ENCODE data around the gene SEC11A.
"Not testable (repeated sequence)": the region's sequence is repeated elsewhere in the genome, so short reads cannot be mapped to it uniquely, and the experiment has no call there.

Gene SEC11A
- total RNA-seq: 58.7 to 147 (median 108) reads per million in 17 experiments

DNA sequence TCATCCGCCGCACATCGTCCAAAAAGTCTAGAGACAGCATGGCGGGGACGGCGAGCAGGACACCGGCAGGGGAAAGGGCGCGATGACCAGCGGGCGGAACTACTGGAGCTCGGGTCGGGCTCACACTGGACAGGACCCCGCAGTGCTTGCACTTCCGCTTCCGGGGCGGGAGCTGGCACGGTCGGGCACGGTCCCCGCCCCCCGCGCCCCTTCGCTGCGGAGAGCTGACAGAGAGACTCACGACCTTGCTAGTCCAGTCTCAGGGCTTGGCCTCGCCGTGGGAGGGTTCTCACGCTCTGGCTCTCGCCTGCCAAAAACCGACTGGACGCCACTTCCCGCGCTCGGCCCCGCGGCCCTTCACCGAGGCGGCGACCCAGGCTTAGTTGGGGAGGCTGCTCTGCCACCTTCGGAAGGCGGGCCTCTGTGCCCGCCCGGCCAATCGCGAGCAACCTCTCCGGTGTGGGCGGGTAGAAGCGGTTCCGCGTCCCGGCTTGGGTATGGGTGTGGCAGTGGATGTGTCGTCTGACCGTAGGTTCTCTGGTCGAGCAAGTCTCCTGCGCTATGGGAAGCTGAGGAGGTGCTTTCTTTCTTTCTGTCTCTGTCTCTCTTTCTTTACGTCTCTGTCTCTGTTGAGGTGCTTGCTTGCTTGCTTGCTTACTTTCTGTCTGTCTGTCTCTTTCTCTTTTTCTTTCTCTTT lies at the start of gene SEC11A:
Gene SEC11A (minus strand): TSS at position 104 of the 697 bp plus-strand sequence. CDS start 64 bp downstream, at position 40.
- DNase-seq: peak; percentile 96 to 98 (median 98)

DNA sequence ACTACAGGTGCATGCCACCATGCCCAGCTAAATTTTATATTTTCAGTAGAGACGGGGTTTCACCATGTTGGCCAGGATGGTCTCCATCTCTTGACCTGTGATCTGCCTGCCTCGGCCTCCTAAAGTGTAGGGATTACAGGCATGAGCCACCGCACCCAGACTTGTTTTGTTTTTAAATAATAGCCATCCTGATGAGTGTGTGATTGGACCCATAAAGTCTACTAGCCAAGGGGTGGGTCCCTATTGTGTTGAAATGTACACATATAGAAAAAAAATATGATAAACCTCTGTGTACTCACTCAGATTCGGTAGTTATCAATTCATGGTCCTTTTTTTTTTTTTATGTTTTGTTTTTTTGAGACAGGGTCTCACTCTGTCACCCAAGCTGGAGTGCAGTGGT lies 49.7 kb upstream of the SEC11A start:
- no peak for DNase-seq

DNA sequence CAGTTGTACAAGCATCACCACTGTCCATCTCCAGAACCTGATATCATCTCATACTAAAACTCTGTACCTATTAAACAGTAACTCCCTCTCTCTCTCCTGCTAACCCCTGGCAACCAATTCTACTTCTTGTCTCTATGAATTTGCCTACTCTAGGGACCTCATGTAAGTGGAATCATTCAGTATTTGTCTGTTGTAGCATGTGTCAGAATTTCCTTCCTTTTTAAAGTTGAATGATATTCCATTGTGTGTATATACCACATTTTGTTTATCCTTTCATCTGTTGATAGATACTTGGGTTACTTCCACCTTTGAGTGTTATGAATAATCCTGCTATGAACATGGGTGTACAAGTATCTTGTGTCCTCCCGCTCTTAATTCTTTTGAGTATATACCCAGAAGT lies 49.0 kb upstream of the SEC11A start:
- DNase-seq: no peak

DNA sequence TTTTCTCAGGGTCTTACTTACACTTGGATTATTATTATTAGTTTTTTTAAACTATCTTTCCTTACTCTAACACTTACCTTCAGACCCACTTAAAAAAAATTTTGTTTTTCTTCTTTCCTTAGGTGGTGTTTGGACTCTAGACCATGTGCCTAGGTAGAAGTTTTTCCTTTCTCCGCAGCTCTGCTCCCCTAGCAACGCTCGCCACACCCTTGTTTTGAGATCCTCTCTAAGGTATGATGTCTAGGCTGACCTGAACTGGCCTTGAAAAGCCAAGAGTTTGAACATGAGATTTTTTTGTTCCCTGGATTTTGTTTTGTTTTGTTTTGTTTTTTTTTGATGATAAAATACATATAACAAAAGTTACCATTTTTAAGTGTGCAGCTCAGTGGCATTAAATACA lies 48.6 kb upstream of the SEC11A start:
- no peak for DNase-seq

DNA sequence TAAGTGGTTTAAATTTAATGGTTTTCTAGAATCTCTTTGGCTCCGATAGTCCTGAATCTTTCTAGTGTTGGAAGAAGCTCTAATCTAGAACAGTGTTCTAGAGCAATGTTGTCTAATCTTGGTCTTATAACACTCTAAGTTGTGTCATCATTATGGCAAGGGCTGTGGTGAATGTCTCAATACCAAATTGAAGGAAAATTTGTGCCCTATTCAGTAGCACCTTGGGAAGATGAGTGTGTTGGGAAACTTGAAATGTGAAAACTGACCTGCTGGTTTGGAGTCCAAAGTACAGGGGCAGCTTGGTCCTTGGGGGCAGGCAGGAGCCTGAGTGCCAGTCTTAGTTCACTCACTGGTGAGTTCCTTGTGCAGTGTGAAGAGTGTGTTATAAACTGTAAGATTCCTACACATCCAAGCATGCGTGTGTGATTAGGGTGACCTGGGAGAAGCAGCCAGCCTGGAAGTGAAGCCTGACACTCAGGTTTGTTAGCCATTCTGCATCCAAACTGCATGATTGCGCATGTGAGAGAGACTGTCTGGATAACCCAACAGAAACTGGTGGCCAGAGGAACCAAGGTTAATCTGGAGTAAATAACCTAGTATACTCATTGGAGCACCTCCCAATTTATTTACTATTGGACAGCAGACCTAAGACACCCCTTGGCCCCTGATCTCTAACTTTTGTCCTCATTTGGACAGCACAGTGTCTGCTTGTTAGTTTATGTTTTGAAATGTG lies 47.1 kb upstream of the SEC11A start:
- DNase-seq: no peak

DNA sequence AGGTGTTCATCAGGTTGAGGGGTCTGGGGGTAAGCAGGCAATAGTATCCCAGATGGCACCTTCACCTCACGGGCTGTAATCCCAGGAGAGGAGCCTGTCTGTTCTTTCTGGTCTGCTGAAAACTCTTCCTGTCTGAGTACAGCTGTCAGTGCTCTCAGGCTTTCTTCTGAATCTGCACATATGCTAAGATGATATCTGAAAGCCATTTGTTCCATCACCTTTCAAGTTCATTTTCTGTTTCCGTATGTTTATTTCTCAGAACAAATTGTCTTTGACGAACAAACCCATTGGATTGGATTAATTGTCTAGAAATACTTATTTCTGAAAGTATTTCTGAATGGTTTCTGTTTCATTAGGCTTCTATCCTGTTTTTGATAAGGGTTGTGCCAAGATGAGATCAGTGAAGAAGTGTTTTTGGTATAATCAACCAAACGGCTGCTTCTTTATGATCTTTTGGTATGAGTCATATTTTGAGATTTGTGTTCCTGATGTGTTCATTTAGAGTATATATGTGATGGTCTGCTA lies 45.7 kb upstream of the SEC11A start:
- no peak for DNase-seq

DNA sequence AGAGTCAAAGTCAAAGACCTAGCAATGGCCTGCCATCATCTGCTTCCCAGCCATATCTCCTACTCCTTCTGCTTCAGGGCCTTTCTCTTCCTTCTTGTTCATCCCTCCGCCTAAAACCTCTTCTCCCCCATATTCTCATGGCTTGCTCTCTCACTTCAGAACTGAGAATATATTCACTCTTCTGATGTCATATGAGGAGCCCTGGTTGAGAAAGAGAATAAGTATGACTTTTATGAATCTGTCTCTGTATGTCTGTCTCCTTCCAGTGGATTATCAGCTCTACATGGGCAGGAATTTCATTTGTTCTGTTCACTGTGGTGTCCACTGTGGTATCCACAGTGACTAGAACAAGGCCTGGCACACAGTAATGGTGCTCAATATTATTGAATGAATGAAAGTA lies 44.3 kb upstream of the SEC11A start:
- no peak for DNase-seq

DNA sequence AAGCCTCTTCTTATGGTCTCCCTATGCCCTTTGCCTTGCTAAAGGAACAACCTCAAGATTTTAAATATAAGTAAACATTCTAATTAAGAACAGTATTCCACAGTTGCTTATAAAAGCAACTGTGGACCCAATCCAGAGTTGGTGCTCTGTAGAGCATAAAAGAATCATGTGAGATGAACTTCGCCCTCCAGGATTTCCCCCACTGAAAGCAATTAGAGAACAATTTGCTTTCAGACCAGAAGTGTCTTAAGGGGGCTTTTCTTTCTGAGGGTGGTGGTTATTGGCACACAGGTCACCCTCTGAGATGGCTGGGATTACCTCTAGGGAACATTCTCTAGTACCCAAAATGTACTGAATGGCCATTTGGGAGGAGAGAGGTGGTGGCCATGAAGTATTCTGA lies 43.1 kb upstream of the SEC11A start:
- no peak for DNase-seq

DNA sequence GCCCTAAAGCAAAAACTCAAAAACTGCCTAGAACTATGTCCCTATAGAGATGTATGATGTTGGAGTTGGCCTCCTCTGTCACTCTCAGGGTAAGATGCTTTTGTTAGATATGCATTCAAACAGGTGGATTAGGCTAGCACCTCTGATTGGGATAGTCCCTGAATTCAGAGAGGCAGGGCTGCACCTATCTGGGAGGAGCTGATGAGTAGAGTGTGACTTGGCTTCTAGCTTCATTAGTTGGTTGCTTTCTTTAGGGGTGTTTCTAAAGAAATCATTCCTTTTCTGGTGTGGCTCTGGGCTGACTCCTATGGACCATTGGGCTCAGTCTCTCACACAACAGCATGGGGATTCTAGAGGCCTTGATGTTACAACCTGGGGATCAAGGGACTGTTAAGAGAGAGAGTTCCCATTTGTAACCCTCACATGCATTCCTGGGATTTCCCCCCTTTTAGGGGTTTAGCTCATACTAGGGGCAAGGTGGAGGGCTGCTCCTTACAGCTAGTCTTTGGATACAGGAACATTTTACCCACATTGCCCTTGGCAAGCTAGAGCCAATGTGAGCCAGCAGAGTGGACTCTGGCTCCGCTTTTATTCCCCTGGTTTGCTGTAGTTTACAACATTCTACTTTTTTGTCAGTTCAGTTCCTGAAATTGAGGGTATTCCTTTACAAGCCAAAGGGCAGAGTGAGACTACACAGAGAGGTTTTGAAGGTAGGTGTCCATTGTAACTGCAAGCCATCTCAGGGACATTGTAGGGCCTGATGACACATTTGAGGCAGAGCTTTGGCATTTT lies 40.0 kb upstream of the SEC11A start:
- no peak for DNase-seq

DNA sequence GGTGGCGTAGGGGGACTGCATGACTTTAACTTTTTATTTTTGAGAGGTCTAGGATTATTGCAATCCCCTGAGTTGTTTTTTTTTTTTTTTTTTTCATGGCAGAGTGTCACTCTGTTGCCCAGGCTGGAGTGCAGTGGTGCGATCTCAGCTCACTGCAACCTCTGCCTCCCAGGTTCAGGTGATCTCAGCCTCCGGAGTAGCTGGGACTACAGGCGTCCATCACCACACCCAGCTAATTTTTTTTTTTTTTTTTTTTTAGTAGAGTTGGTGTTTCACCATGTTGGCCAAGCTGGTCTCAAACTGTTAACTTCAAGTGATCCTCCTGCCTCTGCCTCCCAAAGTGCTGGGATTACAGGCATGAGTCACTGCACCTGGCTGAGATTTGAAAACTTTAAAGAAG lies 39.0 kb upstream of the SEC11A start:
- not testable (repeated sequence) for DNase-seq

DNA sequence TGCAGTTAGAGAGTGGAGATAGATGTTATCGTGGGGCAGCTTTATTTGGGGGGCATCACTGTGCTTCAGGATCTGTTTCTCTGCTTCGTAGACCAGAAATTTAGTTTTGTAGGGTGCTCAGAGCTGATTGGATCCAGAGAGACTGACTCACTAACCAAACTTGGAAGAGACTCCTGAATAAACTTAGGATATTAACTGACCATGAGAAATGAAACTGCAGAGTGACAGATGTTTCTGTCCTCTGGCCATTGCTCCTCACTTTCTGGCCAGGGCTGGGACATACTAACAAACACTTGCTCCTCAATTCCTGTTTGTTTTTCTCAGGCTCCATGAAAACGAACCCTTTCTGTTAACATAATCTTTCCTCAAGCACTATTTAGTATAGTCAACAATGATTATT lies 36.8 kb upstream of the SEC11A start:
- no peak for DNase-seq

DNA sequence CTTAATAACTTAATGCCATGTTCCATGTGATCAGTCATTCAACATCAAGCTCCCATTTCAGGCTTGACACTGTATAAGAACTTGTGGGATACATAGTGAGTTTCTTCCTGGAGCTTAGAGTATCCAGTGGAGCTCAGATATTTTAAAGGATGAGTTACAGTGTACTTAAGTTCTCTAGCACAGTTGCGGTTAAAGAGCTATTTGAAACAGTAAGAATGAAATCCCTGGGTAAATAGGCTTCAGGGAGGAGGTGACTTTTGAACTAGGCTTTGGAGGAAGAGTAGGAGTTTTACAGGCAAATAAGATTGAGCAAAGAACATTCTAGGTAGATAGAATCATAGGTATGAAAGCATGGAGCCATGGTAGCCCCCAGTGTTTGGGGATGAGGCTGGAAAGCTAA lies 36.3 kb upstream of the SEC11A start:
- no peak for DNase-seq

DNA sequence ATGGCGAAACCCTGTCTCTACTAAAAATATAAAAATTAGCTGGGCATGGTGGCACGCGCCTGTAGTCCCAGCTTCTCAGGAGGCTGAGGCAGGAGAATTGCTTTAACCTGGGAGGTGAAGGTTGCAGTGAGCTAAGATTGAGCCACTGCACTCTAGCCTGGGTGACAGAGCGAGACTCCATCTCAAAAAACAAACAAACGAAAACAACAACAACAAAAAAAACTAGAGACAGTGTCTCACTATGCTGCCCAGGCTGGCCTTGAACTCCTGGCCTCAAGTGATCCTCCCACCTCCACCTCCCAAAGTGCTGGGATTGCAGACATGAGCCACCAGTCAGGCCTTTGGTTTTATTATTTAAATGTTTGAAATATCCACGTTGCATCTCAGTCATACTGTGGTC lies 35.8 kb upstream of the SEC11A start:
- DNase-seq: not testable (repeated sequence)

DNA sequence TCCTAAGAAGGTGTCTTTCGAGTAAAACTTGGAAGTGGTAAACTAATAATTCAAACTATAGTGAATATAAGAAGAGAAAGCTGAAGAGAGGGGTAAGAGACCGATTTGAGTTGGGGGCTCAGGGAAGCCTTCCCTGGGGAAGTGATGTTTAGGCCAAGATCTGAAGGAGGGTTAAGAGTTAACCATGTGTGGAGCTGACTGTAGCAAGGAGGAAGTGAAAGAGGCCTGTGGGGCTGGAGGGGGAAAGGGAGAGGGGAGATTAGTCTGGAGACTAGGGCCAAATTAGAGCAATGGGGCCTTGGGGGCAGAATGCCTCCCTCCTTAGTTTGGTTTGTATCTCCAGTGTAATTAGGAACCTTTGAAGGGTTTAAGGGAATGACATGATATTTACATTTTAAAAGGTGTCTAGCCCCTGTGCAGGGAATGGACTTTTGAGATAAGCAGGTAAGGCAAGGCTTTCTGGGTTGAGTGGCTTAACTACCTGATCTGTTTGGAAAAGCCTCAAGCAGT lies 34.7 kb upstream of the SEC11A start:
- DNase-seq: peak; percentile 33 to 66 (median 61)

DNA sequence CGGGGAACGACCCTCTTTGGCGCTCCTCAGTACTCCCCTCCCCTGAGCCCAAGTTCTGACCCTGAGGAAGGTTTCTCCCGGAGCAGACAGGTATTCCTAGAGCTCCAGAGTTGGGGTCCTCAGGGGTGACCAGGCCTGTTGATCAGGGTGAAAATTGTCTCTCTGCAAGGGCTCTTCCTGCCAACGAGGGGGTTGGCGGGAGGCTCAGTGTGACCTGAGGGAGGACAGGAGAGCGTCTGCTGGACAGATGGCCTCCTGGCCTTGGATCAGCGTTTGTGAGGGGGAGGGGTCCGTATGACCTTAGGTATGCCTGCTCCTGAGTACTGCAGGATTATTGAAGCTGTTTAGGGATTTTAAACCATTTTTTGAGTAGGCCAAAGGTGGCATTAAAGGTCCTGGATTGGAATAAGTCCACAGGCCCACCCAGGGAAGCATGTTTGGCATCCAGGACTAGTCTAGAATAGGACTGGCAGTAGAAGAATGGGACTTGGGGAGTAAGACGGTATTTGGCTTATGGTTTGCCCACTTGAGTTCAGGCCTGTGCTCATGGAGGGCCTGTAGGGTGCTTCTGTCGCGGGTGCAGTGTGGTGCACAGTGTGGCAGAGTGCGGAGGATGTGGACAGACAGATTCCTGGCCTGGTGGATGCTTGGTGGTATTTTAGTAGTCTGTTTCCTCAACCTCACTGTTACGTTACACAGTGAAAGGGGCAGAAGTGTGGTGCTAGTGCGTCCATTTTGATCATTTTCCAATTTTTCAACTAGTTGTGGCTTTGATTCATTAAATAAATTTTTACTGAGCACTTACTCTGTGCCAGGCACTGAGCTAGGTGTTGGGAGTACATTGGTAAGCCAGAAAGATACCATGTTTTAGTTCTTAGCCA lies 33.4 kb upstream of the SEC11A start:
- DNase-seq: peak; percentile 52 to 71 (median 64)

DNA sequence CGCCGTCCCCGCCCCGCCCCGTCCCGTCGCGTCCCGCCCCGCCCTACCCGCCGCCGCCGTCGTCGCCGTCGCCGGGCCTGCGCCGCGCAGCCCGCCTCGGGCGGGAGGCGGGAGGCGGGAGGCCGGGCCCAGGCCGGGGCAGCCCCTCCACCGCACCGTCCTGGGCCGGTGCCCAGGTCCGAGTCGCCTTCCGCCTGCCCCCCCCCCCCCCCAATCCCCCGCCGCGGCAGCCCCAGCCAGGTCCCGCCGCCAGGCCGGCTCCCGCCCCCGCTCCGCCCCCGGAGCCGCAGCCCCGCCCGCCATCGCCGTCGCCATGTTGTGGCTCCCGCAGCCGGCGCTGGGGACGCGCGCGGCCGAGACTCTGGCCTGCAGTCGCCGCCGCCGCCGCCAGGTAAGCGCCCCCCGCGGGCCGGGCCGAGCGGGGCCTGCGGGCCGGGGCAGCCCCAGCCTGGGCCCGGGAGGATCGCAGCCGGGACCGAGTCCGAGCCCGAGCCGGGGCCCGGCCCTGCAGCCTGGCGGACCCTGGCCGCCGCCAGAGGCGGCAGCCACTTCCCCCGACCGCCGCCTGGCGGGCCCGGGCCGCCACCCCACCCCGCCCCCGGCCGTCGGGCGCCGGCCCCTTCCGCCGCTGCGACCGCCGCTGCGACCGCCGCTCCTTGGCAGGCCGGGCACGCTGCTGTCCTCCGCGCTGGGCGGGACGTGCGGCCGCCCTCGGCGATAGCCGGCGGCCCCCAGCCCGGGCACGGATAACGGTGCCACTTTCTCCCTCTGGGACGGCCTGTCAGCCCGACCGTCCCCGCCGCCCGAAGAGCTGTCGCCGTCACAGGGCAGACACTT lies 32.6 kb upstream of the SEC11A start, which contains the start of gene ZNF592:
Gene ZNF592 (plus strand): TSS at position 319 of the 837 bp plus-strand sequence. CDS start 34,084 bp downstream, outside the sequence.
- DNase-seq: peak; percentile 83 to 93 (median 88)

DNA sequence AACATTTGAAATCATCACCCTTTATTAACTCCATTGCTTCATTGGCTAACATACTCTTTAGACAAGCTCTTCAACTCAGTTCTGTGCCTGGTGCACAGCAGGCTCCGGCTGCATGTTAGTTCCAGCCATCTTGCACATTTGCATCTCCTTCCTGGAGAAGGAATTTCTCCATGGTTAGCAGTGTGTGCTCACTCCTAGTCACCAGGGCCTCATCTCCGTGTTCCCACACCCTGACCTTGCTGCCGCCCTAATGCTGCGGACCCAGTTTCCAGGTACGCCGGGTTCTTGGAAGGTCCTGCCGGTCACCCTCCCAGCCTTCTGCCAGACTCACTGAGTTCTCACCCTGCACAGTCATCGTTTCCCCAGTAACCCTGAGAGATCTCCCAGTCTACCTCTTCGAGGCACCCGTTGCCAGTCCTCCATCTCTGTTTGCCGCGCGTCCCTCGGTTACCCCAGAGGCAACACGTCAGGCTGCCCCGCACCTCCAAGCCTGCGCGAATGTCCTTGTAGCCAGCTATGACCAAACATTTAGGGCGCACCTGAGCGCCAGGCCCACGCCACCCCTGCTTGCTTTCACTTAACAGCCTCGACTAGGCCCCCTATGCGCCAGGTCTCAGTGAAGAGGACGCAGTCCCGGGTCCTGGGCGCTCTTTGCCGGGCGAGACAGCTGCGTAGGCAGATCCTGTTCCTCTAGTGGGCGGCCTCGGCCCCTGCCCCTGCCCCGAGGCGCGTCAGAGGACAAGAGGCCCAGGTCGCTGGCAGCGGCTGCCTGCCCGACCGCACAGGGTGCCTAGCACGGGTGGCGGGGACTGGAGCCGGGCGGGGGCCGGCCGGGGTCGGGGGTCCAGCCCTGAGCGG lies 31.7 kb upstream of the SEC11A start:
- DNase-seq: peak; percentile 67 to 88 (median 84)

DNA sequence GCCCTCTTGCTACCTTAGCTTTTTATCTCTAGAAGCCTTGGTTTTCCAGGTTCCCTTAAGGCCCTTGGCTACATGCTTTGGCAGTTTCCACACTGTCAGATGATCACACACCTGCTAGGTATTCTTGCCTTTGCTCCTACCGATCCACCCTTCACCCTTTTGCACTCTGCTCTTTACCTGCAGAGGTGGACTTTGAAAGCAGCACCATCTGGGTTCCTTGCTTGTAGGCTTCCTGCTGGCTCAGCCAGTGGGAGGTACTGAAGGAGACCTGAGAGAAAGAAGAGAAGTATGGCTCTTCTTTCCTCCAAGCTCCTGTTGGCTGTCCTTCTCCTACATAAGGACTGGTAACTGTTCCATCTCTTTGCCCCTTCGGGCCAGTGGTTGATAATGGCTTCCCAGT lies 25.2 kb upstream of the SEC11A start:
- DNase-seq: no peak

DNA sequence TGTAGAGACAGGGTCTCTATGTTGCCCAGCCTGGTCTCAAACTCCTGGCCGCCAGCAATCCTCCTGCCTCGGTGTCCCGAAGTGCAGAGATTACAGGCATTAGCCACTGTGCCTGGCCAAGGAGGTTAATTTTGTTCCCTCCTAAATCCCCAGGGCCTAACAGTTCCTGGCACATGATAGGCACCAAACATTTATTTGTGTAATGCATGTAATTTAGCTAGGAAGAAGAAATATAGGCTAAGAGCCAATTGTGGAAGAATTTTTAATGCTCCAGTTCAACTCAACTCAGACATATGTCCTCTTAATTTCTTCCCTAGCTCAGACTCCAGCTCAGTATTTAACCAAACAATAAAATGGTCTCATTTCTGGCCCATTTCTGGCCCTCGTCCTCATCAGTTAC lies 24.8 kb upstream of the SEC11A start:
- DNase-seq: no peak

DNA sequence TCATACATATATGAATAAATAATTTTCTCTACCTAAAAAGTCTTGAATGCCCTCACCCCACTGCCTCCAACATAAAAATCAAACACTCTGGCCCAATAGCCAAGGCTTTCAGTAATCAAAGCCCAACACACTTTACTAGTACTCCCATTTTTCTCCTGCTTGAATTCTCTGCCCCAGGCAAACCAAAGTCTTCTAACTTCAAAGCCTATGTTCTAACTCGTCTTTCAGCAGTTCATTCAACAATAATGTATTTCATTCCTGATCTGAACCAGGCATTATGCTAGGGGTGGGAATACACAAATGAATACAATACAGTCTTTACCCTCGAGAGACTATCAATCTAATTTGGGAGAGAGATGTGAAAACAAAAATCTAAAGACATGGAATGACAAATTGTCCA lies 21.1 kb upstream of the SEC11A start:
- no peak for DNase-seq

Measured in suppressor macrophage (primary cell).